Astrocyte of the spinal cord (primary cell): ENCODE measurements around the gene FRMD5.
A peak's percentile ranks its signal among the peaks of the same experiment; 100 is the strongest.

ENCODE experiments used
- DNase-seq: peaks from one replicate; pipeline ENCODE4 v3.0.0; 2011; ENCODE audit warnings: low read depth, low spot score
- H3K4me3 ChIP-seq: 2 replicates; pipeline ENCODE4 v1.5.1; 2011; ENCODE audit warnings: low read depth, mild to moderate bottlenecking, low read length, moderate library complexity
- CTCF ChIP-seq: IDR thresholded peaks from 2 replicates; pipeline ENCODE4 v1.5.1; 2012; ENCODE audit warnings: low read depth, mild to moderate bottlenecking, low read length, inconsistent platforms
- in situ Hi-C: cut with HindIII; loops from 2 replicates; pipeline ENCODE4 v1.10.0; 2017; ENCODE audit warnings: low sequenced_read_pairs

The FRMD5 gene

GRCh38 chr15:43916326-43916660 is 278.8 kb downstream of the FRMD5 start:
- no peak overlapping the region for H3K4me3 ChIP-seq
- TF ChIP-seq CTCF, result no peak
- DNase-seq, result no peak
- in situ Hi-C loops, result no loop called here

- TF ChIP-seq CTCF, result no peak
- H3K4me3 ChIP-seq, result no peak overlapping the region
- no peak for DNase-seq
- in situ Hi-C loops, result no loop called here
Measured at GRCh38 chr15:43915631-43916325, 279.3 kb downstream of the FRMD5 start.

- no peak overlapping the region for H3K4me3 ChIP-seq
- in situ Hi-C loops, result no loop called here
- DNase-seq, result peak; percentile 33
- TF ChIP-seq CTCF, result no peak
Measured at GRCh38 chr15:43913941-43914340, 281.1 kb downstream of the FRMD5 start.

- in situ Hi-C loops, result no loop called here
- no peak overlapping the region for H3K4me3 ChIP-seq
- TF ChIP-seq CTCF, result no peak
- DNase-seq, result peak; percentile 98
Measured at GRCh38 chr15:43913026-43913780, 281.9 kb downstream of the FRMD5 start.

GRCh38 chr15:43912208-43912607 is 282.9 kb downstream of the FRMD5 start:
- DNase-seq, result no peak
- no peak for TF ChIP-seq CTCF
- no peak overlapping the region for H3K4me3 ChIP-seq
- in situ Hi-C loops, result no loop called here

GRCh38 chr15:43911235-43911781 is 283.8 kb downstream of the FRMD5 start:
- DNase-seq, result peak; percentile 99
- in situ Hi-C loops, result no loop called here
- H3K4me3 ChIP-seq, result no peak overlapping the region
- TF ChIP-seq CTCF, result no peak
